NCI-H69 (cell line): ENCODE results near the gene GALR2.
"Not testable (repeated sequence)": the region's sequence is repeated elsewhere in the genome, so short reads cannot be mapped to it uniquely, and the experiment has no call there.

Source experiments
- DNase-seq: peaks from one replicate; lab custom pipeline; 2025; lab: John Stamatoyannopoulos, UW

Gene GALR2

GRCh38 chr17:76074390-76075363 lies at the start of gene GALR2:
GALR2 (plus strand) TSS chr17:76074781; CDS start chr17:76074884, 103 bp downstream.
- DNase-seq: peak; percentile 52

GRCh38 chr17:76025294-76025693 lies 49.3 kb upstream of the GALR2 start:
- DNase-seq: no peak

- no peak for DNase-seq
These were observed 47.8 kb upstream of the GALR2 start for GRCh38 chr17:76026714-76027158.

- DNase-seq: no peak
These were observed 47.3 kb upstream of the GALR2 start, which contains the start of gene EVPL for GRCh38 chr17:76027159-76027839. EVPL (minus strand) TSS chr17:76027306; CDS start chr17:76027198, 108 bp downstream.

GRCh38 chr17:76032073-76032779 lies 42.4 kb upstream of the GALR2 start:
- DNase-seq: peak; percentile 98

- DNase-seq: no peak
These were observed 41.8 kb upstream of the GALR2 start for GRCh38 chr17:76032780-76033108.

GRCh38 chr17:76033139-76033538 lies 41.4 kb upstream of the GALR2 start:
- no peak for DNase-seq

- DNase-seq: no peak
These were observed 39.9 kb upstream of the GALR2 start for GRCh38 chr17:76034428-76035350.

GRCh38 chr17:76036497-76037261 lies 37.9 kb upstream of the GALR2 start:
- DNase-seq: no peak

GRCh38 chr17:76038050-76038449 lies 36.5 kb upstream of the GALR2 start:
- DNase-seq: no peak

- no peak for DNase-seq
These were observed 35.5 kb upstream of the GALR2 start for GRCh38 chr17:76039121-76039520.

- DNase-seq: no peak
These were observed 34.2 kb upstream of the GALR2 start for GRCh38 chr17:76040376-76040775.

- not testable (repeated sequence) for DNase-seq
These were observed 31.7 kb upstream of the GALR2 start for GRCh38 chr17:76042868-76043267.

GRCh38 chr17:76044475-76045007 lies 30.0 kb upstream of the GALR2 start:
- not testable (repeated sequence) for DNase-seq

GRCh38 chr17:76046064-76046463 lies 28.5 kb upstream of the GALR2 start:
- DNase-seq: no peak

- DNase-seq: no peak
These were observed 26.5 kb upstream of the GALR2 start for GRCh38 chr17:76048025-76048605.

GRCh38 chr17:76048711-76049110 lies 25.9 kb upstream of the GALR2 start:
- DNase-seq: no peak

GRCh38 chr17:76049239-76049638 lies 25.3 kb upstream of the GALR2 start:
- no peak for DNase-seq

- no peak for DNase-seq
These were observed 24.6 kb upstream of the GALR2 start for GRCh38 chr17:76049836-76050537.
